Non-pigmented ciliary epithelial cell (primary cell): ENCODE data around the gene NRBF2.
"Not testable (repeated sequence)": the region's sequence is repeated elsewhere in the genome, so short reads cannot be mapped to it uniquely, and the experiment has no call there.

ENCODE experiments used
- DNase-seq: peaks from one replicate; pipeline ENCODE4 v3.0.0-alpha.2; 2010; ENCODE audit warnings: low read depth

Gene NRBF2

DNA sequence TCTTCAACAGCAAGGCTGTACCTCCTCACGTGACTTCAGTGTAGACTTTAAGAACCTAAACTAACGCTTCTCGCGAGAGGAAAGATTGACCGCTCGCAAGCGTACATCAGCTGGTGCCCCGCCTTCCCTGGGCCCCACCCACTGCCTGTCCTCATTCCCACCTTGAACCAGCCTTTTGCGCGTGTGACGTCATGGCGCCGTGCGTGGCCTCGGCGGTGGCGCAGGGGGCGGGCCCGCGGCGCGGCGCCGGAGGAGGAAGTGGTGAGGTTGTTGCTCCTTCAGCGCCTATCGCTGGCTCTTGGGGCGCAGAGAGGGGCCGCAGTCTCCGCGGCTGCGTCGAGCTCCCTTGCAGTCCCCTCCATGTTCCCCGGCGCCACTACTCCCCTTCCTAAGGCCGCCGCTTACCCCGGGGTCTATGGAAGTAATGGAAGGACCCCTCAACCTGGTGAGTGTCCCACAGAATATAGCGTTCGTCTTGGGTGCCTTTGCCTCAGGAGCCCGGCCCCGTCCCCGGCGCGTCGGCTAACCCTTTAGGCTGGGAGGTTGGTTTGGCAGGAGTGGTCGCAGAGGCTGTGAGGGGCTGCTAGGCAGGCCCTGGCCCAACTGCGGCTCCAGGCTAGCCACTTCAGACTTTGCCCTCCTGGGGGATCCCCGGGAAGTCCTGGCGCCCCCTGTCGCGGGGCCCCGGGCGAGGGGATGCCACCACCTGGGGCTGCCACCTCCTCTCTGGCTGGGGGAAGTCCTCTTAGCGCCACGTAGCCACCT is at the start of gene NRBF2:
Gene NRBF2, plus strand, starts transcription at position 273 of the 765 bp plus-strand sequence. Its CDS starts 143 bp downstream, at position 416.
- DNase-seq = peak; percentile 95

DNA sequence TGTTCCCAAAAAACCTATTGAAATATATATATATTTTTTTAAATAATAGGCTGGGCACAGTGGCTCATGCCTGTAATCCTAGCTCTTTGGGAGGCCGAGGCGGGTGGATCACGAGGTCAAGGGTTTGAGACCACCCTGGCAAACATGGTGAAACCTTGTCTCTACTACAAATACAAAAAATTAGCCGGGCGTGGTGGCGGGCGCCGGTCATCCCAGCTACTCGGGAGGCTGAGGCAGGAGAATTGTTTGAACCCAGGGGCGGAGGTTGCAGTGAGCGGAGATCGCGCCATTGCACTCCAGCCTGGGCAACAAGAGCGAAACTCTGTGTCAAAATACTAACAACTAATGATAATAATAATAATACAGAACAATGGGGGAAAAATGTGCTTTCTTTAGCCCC is 49.7 kb upstream of the NRBF2 start:
- DNase-seq = not testable (repeated sequence)

DNA sequence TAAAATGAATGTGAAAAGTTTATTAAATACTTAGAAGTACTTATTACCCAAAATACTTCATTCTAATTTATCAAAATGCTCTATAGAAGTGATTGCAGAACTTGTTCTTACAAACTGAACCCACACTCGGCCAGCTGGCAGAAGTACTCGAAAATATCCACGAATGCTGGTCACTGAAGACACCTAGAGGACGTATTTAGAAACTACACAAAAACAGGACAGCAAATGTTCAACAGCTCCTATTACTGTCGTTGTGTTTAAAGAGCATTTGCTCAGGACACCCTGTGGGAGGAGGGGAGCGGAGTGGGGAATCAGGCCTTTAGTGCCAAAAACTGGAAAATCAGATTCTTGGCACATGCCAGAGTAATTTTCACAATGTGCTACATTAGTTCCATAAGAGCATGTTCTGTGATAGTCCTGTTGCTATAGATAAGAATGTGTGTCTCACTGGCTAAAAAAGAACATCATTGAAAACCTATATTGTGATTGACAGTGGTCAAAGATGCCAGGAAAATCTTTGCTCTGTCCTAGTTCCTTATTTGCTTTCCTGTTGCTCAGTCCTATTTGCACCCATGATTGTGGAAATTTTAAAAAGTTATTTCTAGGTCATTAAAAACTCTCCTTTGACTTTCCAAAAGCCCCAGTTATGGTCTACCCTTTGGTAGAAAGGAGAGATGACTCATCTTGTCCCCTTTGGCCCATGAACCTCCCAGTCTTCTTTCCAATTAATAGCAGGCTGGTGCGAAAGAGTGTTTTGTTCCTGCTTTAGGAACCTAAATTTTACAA is 49.0 kb upstream of the NRBF2 start:
- peak; percentile 63 for DNase-seq

DNA sequence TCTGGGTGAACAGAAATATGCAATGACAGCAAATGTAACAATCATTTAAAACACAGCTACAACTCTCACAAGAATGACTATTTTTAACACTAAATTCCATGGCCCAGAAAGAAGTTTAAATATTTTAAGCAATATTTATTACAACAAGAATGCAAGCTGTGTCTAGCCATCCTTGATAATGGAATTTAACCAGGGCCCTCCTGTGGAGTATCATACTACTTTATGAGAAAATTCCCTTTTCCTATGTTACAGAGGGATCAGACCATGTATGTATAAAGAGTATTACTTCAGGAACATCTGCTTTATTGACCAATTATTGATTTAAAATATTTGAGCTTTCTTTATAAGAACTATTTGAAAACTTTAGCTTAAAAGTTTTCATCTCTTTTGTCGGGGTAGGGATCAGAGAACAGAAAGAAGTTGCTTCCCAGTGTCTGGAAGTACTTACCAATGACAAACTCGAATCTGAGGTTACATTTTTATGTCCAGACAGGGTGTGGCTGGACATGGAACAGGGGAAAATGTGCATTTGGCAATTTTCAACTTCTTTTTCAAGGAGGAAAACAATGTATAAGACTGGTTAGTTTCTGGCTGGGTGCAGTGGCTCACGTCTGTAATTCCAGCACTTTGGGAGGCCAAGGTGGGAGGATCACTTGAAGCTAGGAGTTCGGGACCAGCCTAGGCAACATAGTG is 48.3 kb upstream of the NRBF2 start:
- no peak for DNase-seq

DNA sequence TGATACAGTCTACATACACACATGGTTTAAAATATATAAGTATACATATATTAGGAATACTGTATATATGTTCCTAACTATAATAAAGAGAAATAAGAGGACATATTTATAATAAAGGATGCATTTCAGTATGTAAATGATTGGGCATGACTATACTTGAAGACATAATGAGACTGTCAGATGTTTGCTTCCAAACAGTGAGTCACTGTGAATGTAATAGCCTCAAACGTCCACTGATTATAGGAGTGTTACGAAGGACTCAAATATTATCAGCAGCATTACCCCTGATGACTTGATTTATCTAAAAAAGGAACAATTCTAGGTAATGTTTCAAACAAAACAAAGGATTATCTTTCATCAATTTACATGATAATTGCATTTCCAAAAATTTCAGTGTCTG is 39.9 kb upstream of the NRBF2 start:
- DNase-seq = no peak

DNA sequence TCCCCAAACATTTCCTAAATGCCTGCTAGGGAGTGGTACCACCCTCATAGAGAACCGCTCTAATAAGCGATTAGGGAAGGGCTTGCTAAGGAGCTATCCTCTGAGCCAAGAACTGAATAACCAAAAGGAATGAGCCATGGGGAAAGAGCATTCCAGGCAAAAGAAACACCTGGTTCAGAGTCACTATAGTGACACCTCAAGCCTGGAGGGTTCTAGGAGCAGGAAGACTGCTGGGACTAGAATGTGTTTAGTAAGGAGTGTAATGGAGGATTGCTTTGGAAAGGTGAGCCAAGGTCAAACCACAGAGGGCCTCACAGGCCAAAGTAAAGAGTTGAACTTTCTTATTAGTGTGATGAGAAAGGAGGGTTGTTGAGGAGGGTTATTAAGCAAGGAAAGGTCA is 38.7 kb upstream of the NRBF2 start:
- DNase-seq = no peak

DNA sequence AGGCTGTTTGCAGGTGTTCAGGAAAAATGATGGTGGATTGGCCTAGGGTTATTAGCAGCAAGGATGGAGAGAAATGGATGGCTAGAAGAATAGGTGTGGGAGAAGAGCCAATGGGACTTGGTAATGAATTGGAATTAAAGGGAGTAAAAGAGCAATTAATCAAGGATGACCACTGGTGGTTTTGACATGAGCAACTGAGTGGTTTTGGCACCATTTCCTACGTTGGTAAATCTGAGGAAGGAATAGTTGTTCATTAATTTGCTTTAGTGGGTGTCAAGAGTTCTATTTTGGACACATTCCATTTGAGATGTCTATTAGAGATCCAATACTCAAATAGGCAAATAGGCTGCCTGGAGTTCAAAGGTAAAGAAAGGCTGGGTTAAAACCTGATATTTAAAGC is 38.2 kb upstream of the NRBF2 start:
- DNase-seq = no peak

DNA sequence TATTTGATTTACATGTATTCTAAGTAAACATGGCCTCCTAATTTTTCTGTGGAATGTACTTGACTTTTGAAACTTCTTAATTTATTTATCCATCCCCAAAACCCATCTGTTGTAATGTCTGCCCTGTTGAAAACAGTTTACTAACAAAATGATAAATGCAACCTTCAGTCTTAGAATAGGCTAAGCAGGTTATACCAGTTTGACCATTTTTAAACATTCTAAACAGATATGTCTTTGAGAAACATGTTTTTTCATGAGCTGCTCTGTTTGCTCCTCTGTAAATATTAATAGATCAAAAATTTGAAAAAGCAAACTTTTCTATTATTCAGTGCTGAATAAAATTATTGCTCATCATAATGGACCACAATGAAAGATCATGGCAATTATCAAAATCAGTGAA is 33.4 kb upstream of the NRBF2 start:
- DNase-seq = no peak

DNA sequence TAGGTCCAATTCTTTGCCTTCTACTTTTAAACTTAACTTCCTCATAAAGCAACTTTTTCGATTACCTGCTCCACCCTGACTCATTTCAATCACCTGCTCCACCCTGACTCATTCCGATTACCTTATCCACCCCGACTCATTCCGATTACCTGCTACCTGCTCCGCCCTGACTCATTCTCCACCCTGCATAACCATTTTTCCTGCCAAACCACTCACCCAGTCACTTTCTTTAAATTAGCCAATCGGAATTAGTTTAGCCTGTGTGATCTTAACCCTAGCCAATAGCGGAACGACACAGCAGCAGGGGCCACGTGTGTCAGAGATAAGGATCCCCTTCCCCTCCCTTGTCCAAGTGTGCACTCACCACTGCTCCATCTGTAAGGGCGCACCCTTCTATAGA is 32.0 kb upstream of the NRBF2 start:
- not testable (repeated sequence) for DNase-seq

DNA sequence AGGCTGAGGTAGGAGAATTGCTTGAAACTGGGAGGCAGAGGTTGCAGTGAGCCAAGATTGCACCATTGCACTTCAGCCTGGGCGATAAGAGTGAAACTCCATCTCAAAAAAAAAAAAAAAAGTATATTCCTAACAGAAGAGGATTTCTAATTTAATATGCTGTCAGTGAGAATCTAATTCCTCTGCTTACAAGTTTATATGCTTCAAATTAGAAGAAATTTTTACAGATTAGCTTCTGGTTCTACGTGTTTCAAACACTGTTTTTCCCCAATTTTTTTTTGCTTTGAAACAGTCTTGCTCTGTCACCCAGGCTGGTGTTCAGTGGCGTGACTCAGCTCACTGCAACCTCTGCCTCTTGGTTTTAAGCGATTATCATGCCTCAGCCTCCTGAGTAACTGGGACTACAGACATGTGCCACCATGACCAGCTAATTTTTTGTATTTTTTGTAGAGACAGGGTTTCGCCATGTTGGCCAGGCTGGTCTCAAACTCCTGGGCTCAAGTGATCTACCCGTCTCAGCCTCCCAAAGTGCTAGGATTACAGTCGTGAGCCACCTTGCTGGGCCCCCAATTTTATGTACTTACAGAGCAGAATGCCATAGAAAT is 30.7 kb upstream of the NRBF2 start:
- not testable (repeated sequence) for DNase-seq

DNA sequence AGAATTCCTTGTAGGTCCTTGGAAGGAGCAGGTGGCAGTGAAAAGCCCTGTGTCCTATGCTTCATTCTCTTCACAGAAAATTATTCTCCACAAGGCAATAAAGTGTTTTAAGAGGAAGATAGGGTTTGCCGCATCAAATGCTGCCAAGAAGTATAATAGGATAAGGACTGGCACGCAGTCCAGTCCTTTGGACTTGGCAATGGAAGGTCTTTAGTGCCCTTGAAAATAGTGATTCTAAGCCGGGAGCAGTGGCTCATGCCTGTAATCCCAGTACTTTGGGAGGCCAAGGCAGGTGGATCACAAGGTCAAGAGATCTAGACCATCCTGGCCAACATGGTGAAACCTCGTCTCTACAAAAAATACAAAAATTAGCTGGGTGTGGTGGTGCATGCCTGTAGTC is 29.9 kb upstream of the NRBF2 start:
- DNase-seq = not testable (repeated sequence)

DNA sequence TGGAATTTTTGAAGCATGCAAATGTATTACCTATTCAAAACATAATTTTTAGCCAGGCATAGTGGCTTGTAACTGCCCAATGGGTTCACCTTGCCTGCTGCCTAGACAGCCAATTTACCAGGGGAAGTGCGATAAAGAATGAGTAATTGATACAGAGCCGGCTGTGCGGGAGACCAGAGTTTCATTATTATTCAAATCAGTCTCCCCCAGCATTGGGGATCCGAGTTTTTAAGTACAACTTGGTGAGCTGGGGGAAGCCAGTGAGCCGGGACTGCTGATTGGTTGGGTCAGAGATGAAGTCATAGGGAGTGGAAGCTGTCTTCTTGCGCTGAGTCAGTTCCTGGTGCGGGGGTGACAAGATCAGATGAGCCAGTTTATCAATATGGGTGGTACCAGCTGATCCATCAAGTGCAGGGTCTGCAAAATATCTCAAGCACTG is 29.1 kb upstream of the NRBF2 start:
- DNase-seq = no peak

DNA sequence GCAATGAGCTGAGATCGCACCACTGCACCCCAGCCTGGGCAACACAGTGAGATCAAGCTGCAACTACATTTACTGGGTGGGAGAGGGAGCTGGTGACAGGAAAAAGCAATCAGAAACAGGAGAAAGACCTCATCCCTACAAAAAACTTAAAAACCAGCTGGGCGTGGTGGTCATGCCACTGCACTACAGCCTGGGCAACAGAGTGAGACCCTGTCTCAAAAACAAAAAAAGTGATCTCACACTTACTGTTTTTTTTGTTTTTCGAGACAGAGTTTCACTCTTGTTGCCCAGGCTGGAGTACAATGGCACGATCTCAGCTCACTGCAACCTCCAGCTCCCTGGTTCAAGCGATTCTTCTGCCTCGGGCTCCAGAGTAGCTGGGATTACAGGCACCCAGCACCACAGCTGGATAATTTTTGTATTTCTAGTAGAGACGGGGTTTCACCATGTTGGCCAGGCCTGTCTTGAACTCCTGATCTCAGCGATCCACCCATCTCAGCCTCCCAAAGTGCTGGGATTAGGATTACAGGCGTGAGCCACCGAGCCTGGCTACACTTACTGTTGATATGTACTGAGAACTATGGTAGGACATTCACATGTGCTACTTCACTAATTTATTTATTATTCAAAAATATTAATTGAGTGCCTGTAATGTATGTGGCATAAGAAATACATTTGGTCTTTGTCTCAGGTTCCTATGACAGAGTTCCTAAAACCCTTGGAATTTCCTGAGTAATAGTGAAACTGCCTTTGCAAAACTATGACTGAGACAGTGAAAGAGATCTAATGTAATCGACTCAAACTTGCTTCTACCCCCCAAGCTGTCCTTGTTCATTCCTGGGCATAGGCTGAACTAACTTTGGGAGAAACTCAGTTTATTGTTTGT is 27.7 kb upstream of the NRBF2 start:
- no peak for DNase-seq

DNA sequence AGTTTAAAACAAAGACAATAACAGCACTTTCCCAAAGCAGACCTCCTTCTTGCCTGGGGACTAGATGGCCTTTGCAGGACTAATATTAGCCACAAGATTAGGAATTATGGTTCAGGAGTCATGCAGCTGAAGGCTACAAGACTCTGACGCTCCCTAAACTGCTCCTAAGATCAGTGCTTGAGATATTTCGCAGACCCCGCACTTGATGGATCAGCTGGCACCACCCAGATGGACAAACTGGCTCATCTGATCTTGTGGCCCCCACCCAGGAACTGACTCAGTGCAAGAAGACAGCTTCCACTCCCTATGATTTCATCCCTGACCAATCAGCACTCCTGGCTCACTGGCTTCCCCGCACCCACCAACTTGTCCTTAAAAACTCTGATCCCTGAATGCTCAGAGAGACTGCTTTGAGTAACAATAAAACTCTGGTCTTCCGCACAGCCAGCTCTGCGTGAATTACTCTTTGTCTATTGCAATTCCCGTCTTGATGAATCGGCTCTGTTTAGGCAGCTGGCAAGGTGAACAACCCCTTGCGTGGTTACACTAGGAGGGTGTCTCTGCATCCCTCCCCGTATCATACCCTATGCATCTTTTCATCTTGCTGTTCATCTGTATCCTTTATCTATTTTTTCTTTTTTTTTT is 26.9 kb upstream of the NRBF2 start:
- DNase-seq = no peak

DNA sequence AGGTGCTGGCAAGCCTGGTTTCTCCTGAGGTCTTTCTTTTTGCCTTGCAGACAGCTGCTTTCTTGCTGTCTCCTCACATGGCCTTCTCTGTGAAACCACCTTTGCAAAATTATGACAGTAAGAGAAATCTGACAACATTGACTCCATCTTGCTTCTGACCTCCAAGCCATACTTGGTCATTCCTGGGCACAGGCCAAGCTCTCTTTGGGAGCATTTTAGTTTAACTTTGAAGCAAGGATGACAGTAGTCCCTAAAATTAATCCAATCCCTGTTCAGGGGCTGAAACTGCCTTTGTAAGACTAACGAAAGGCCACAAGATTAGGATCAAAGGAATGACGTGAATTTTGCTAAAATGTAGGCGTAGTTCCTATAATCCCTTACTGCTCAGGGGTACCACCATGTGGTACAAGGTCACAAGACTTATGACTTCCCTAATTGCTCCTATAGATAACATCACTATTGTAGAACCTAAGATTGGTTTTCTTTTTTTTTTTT is 25.1 kb upstream of the NRBF2 start:
- no peak for DNase-seq

DNA sequence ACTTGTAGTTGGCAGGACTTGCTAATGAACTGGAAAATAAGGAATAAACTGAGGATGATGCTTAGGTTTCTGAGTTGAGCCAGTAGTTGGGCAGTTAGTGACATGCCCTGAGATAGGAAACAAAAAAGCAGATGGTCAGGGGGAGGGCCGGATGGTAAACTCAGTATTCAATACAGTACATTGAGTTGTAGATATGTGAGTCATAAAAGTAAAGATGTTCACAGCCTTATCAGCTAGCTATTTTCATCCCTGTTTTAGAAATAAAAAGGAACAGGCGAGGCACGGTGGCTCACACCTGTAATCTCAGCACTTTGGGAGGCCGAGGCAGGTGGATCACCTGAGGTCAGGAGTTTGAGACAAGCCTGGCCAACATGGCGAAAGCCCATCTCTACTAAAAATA is 22.2 kb upstream of the NRBF2 start:
- DNase-seq = no peak

DNA sequence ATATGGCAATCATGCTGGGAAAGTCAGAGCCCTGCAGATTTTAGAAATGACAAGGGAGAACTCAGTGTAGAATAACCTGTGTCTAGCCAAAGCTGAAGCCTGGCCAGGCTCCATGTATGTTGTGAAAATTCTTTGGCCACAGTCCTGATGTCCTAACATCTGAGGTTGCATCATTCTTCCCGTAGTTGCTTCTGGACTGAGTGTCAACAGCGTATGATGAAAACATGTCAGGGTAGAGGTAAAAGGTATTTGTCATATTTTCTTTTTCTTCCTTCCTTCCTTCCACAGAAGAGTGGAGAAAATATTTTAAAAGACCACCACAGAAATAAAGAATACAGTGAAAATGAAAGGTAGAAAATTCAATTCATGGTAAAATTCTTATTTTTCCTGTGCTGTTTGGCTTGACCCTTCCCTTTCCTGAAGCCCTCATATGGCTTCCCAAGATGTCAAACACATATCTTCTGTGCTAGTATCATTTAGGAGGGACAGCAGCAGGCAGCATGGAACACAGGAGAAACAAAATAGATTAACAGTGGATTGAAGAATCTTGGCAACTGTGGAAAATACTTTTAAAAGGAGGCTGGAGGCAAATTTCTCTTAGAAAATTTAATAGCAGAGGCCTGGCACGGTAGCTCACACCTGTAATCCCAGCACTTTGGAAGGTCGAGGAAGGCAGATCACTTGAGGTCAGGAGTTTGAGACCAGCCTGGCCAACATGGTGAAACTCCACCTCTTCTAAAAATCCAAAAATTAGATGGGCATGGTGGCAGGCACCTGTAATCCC is 18.9 kb upstream of the NRBF2 start:
- DNase-seq = no peak

DNA sequence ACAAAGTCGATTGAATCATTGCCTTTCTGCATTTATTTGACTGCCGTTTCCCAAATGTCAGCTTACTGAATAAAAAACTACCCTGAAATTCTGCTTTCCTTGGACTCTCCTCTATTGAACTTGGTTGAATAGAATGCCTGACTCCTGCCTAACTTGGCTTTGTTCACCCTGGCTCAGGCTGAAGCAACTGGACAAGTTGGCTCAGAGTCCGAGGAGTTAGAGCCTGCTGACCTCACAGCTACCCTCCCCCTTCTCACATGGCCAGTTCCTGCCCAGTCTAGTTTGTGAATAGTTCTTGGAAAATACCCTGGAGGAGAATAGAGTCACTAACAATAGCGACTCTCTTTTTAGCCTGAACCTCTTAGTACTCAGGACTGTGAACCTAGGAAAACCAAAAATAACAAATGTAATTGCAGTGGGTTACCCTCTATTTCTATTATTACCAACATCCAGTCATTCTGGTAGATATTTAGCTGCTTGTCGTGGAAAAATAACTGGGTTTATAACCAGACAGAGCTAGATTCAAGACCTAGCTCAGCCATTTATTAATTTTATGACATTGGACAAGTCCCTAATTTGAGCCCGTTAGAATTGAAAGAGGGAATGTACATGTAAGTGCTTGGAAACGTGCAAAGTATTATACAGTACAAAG is 17.3 kb upstream of the NRBF2 start:
- no peak for DNase-seq

DNA sequence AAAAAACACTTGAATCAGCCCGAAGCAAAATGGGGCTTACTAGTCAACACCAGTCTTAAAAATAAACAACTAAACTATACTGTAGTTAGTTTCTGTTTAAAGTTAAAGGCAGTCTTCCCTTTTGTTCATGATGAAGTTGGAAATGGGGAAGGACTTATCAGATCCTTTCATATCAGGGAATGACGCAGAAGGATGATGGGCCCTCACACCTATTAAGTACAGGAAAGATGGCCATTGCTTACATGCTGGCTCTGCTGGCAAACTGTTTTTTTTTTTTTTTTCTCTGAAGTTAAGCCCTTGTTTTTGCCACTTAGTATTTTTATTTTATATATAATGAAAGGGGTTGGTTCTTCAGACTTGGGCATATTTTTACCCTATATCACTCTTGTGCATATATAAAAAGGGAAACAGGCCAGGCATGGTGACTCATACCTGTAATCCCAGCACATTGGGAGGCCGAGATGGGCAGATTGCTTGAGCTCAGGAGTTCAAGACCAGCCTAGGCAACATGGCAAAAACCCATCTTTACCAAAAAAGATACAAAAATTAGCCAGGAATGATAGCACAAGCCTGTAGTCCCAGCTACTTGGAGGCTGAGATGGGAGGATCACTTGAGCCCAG is 16.6 kb upstream of the NRBF2 start:
- no peak for DNase-seq
